Cardiac fibroblast (primary cell): ENCODE data around the gene OTOG.
A peak's percentile ranks its signal among the peaks of the same experiment; 100 is the strongest.

Experiments used
- DNase-seq, 2 donors: peaks; one replicate each; pipeline versions ENCODE4 v3.0.0 to v3.0.0-alpha.2; 2010; ENCODE audit warnings: low read depth in 2 of 2
- H3K4me3 ChIP-seq, 2 donors: replicated peaks in 1 of 2; 1 replicate in 1 of 2; 2 replicates in 1 of 2; pipeline ENCODE4 v1.5.1; 2011; ENCODE audit warnings: low read depth in 2 of 2, low read length in 2 of 2, mild to moderate bottlenecking in 2 of 2, moderate library complexity in 1 of 2
- CTCF ChIP-seq: IDR thresholded peaks from one replicate; pipeline ENCODE4 v1.5.1; 2011; ENCODE audit warnings: low read depth, mild to moderate bottlenecking, low read length, inconsistent platforms

Gene OTOG

GRCh38 chr11:17529844-17530185, 17.2 kb upstream of the OTOG start:
- no peak overlapping the region for H3K4me3 ChIP-seq
- no peak for TF ChIP-seq CTCF
- no peak for DNase-seq

GRCh38 chr11:17531071-17531600, 15.9 kb upstream of the OTOG start:
- H3K4me3 ChIP-seq, result no peak overlapping the region
- DNase-seq, result no peak
- TF ChIP-seq CTCF, result no peak

- no peak overlapping the region for H3K4me3 ChIP-seq
- no peak for TF ChIP-seq CTCF
- DNase-seq, result peak; percentile 52 to 54
Observed at GRCh38 chr11:17531636-17532113, 15.4 kb upstream of the OTOG start.

GRCh38 chr11:17532784-17533183, 14.3 kb upstream of the OTOG start:
- TF ChIP-seq CTCF, result no peak

GRCh38 chr11:17533341-17533740, 13.7 kb upstream of the OTOG start:
- TF ChIP-seq CTCF, result no peak
- DNase-seq, result no peak
- no peak overlapping the region for H3K4me3 ChIP-seq

More at GRCh38 chr11:17532784-17533183, 14.3 kb upstream of the OTOG start:
- DNase-seq, result no peak
- H3K4me3 ChIP-seq, result no peak overlapping the region

- no peak overlapping the region for H3K4me3 ChIP-seq
- TF ChIP-seq CTCF, result no peak
- DNase-seq, result peak in 1 of 2 donors; percentile 1
Observed at GRCh38 chr11:17533778-17534415, 13.2 kb upstream of the OTOG start.

- DNase-seq, result no peak
- TF ChIP-seq CTCF, result no peak
Observed at GRCh38 chr11:17535488-17535887, 11.6 kb upstream of the OTOG start.

More at GRCh38 chr11:17535488-17535887, 11.6 kb upstream of the OTOG start:
- H3K4me3 ChIP-seq, result no peak overlapping the region
